Breast epithelium (tissue), 4 donors: Measurements from ENCODE around the gene GLCE. TPM values are rescaled to one million over a fixed set of nuclear protein-coding genes. Genes with fewer than 3 reads are reported as not detected.
A peak's percentile ranks its signal among the peaks of the same experiment; 100 is the strongest.

ENCODE experiments used
- DNase-seq, 2 donors: peaks; one replicate each; pipeline ENCODE4 v3.0.0-alpha.2; 2019; ENCODE audit warnings: low spot score in 2 of 2
- H3K27ac ChIP-seq, 2 donors: fragments of 200-600 bp; sonication (generic) in 1 of 2; one replicate each; pipeline ENCODE4 v1.5.1; 2016 to 2019; ENCODE audit warnings: mild to moderate bottlenecking in 1 of 2
- H3K27me3 ChIP-seq, 2 donors: fragments of 200-600 bp; sonication (generic) in 1 of 2; one replicate each; pipeline versions ENCODE4 v1.5.1 to v1.6.0; 2017 to 2019; ENCODE audit warnings: control low read depth in 1 of 2, mild to moderate bottlenecking in 1 of 2
- H3K36me3 ChIP-seq: fragments of 200-600 bp; one replicate; pipeline ENCODE4 v1.5.1; 2019
- H3K4me1 ChIP-seq, 2 donors: fragments of 200-600 bp; sonication (generic); one replicate each; pipeline ENCODE4 v1.5.1; 2016 to 2019; ENCODE audit warnings: control low read depth in 1 of 2
- H3K4me3 ChIP-seq, 3 donors: fragments of 200-600 bp; sonication (generic); 1 replicate in 2 of 3; 2 replicates in 1 of 3; pipeline ENCODE4 v1.5.1; 2016 to 2019; ENCODE audit warnings: mild to moderate bottlenecking in 3 of 3, moderate library complexity in 2 of 3
- H3K9me3 ChIP-seq, 2 donors: fragments of 200-600 bp; sonication (generic) in 1 of 2; one replicate each; pipeline ENCODE4 v1.5.1; 2016 to 2019; ENCODE audit warnings: control low read depth in 1 of 2
- POLR2A ChIP-seq: fragments of 450-650 bp; IDR thresholded peaks from one replicate; pipeline ENCODE4 v1.6.1; 2016; ENCODE audit warnings: antibody characterized with exemption, mild to moderate bottlenecking, moderate library complexity
- POLR2AphosphoS5 ChIP-seq, 3 donors: sonication (generic); formaldehyde crosslinking; IDR thresholded peaks; one replicate each; pipeline ENCODE4 v1.6.1; 2017; ENCODE audit warnings: antibody characterized with exemption in 3 of 3
- intact Hi-C: fragments of 100-400 bp; cut with DNase I; formaldehyde crosslinking; loops from one replicate; pipeline ENCODE4 v1.15.1; 2023; ENCODE audit warnings: low total_unique reads
- total RNA-seq, 3 donors: library from RNA; depleted of rRNA; stranded (reverse); fragments of >200 nt; gene quantifications; one replicate each; pipeline ENCODE4 v1.1.0, GENCODE V29; 2016
- TF ChIP-seq, protein P1 (sequence below), 3 donors: fragments of 450-650 bp; IDR thresholded peaks; one replicate each; pipeline ENCODE4 v1.5.1; 2016 to 2017; ENCODE audit warnings: antibody characterized with exemption in 3 of 3, mild to moderate bottlenecking in 3 of 3, moderate library complexity in 3 of 3

The GLCE gene
- total RNA-seq, 3 donors from 2014 or later: 15.0 to 52.2 (median 28.8) TPM

DNA sequence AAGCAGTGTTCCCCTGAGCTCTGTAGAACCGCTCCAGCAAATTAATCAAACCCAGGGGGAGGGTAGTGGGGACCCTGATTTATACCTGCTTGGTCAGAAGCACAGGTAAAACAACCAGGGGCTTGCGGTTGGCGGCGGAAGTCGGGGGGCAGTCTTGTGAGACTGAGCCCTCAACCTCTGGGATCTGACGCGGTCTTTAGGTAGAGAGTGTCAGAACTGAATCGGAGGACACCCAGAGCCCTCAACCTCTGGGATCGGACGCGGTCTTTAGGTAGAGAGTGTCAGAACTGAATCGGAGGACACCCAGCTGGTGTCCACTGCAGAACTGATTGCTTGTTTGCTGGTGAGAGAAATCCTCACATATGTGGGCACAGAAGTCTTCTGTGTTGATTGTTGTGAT lies 125.4 kb downstream of the GLCE start:
- DNase-seq: no peak
- H3K9me3 ChIP-seq: no peaks in the 10 kb centered on the region
- H3K27ac ChIP-seq: no peak overlapping the region
- intact Hi-C loops: no loop called here
- no peaks in the 10 kb centered on the region for H3K4me1 ChIP-seq
- no peaks in the 10 kb centered on the region for H3K27me3 ChIP-seq
- no peak overlapping the region for H3K4me3 ChIP-seq
- TF ChIP-seq POLR2A (no peak), POLR2AphosphoS5 (IDR thresholded peaks at IDR 0.05) (no peak)
- TF ChIP-seq, protein P1, sequence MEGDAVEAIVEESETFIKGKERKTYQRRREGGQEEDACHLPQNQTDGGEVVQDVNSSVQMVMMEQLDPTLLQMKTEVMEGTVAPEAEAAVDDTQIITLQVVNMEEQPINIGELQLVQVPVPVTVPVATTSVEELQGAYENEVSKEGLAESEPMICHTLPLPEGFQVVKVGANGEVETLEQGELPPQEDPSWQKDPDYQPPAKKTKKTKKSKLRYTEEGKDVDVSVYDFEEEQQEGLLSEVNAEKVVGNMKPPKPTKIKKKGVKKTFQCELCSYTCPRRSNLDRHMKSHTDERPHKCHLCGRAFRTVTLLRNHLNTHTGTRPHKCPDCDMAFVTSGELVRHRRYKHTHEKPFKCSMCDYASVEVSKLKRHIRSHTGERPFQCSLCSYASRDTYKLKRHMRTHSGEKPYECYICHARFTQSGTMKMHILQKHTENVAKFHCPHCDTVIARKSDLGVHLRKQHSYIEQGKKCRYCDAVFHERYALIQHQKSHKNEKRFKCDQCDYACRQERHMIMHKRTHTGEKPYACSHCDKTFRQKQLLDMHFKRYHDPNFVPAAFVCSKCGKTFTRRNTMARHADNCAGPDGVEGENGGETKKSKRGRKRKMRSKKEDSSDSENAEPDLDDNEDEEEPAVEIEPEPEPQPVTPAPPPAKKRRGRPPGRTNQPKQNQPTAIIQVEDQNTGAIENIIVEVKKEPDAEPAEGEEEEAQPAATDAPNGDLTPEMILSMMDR (IDR thresholded peaks at IDR 0.05): no peak
- no peaks in the 10 kb centered on the region for H3K36me3 ChIP-seq

DNA sequence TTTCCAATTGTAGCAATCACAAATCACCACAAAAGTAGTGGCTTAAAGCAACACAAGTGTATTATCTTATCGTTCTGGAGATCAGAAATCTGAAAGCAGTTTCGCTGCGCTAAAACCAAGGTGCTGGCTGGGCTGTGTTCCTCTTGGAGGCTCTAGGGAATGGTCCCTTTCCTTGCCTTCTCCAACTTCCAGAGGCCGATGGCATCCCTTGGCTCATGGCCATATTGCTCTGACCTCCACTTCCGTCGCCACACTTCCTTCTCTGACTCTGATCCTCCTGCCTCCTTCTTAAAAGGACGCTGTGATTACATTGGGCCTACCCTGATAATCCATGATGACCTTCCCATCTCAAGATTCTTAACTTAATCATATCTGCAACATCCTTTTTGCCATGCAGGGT lies 127.6 kb downstream of the GLCE start:
- DNase-seq: no peak
- Histone ChIP-seq H3K36me3 (no peaks in the 10 kb centered on the region), H3K9me3 (no peaks in the 10 kb centered on the region), H3K4me1 (no peaks in the 10 kb centered on the region), H3K27me3 (no peaks in the 10 kb centered on the region), H3K4me3 (no peak overlapping the region), H3K27ac (no peak overlapping the region)
- intact Hi-C loops: no loop called here
- no peak for TF ChIP-seq POLR2A
- TF ChIP-seq POLR2AphosphoS5 (IDR thresholded peaks at IDR 0.05): no peak
- TF ChIP-seq, protein P1 (IDR thresholded peaks at IDR 0.05): no peak

DNA sequence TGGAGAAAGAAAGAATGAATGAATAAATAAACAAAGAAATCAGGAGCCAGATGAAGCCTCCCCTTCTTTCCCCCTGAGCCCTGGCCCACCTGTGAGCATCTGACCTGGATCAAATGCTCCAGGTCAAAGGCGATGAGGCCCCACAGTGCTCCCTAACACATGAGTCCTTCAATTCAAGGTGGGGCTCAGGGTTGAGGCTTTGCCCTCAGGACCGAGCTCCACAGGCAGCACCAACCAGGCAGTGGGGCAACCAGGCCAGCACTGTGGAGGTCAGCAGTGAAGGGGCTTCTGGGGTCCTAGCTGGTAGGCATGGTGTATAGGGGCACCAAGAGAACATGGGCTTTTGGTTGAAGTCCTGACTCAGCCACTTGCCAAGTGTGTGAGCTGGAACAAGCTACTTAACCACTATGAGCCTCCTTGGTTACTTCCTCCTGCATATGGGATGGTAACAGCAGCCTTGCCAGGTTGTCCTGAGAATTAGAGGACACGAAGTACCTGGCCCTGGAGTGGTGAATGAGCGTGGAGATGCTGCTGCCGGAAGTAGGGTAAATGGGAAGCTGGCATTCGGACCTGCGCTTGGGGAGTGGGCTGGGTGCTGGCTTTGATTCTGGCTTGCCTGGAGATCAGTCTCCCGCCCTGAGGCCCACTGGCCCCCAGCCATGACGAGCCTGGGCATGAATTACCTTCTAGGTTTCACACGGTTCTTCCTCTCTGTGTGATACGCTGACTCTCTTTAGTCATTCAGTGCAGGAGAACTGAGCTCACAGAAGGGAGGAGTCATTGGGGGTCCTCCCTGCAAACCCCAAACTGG lies 128.3 kb downstream of the GLCE start:
- Histone ChIP-seq H3K27ac (peak overlapping the region; percentile 6 to 32), H3K9me3 (no peaks in the 10 kb centered on the region), H3K27me3 (no peaks in the 10 kb centered on the region), H3K4me1 (no peaks in the 10 kb centered on the region), H3K36me3 (no peaks in the 10 kb centered on the region), H3K4me3 (peak overlapping the region in 1 of 3 donors; percentile 43)
- intact Hi-C loops: no loop called here
- DNase-seq: peak in 1 of 2 donors; percentile 27
- TF ChIP-seq POLR2A (no peak), POLR2AphosphoS5 (IDR thresholded peaks at IDR 0.05) (no peak)
- TF ChIP-seq, protein P1 (IDR thresholded peaks at IDR 0.05): no peak

DNA sequence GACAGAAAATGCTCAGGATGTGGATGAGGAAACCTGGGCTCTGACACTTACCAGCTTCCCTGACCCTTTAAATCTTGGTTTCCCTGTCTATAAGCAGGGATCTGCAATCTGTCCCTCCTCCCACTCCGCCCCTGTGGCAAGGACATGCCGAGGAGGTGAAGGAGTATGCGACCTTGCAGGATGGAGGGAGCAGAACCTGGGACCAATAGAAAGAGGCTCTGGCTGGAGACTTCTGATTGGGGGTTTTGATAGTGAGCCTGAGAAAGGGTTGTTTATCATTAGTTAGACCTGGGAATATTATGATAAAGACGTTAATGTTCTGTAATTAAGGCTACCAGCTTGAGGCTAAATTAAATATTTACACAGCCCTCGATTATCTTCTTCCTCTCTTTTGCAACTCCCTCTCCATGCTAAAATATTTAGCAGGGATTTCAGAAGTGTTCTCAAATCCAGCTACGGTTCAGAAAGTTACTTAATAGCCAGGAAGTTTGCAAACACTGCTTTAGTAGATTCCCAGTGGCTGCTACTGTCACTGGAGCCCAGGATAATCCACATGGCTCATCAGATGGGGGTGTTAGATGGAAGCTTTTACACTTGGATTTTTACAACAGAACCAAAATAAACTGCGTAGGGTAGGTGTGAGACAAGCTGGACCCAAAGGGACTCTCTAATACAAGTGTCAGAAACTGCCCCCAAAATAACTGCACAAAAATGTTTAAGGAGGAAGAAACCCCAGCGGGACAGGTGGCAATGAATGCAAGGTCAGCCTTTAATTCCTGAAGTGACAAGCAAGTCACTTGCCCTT lies 129.1 kb downstream of the GLCE start:
- Histone ChIP-seq H3K4me3 (peak overlapping the region in 1 of 3 donors; percentile 43), H3K27ac (peak overlapping the region; percentile 6 to 32), H3K4me1 (no peaks in the 10 kb centered on the region), H3K27me3 (no peaks in the 10 kb centered on the region), H3K36me3 (no peaks in the 10 kb centered on the region), H3K9me3 (no peaks in the 10 kb centered on the region)
- no peak for DNase-seq
- intact Hi-C loops: no loop called here
- TF ChIP-seq, protein P1 (IDR thresholded peaks at IDR 0.05): no peak
- TF ChIP-seq POLR2AphosphoS5 (IDR thresholded peaks at IDR 0.05) (no peak), POLR2A (no peak)
